HL-60 (cell line): Measurements from ENCODE around the gene WWOX.

ENCODE experiments used
- DNase-seq, 2 experiments: peaks; one replicate each; pipeline ENCODE4 v3.0.0-alpha.2; 2010 to 2020; ENCODE audit warnings: low read depth in 1 of 2, low spot score in 1 of 2
- H3K27ac ChIP-seq: fragments of 250-450 bp; sonication (Bioruptor Pico); replicated peaks from 2 replicates; pipeline ENCODE4 v1.5.1; 2020; ENCODE audit warnings: mild to moderate bottlenecking, moderate library complexity
- H3K27me3 ChIP-seq: fragments of 250-450 bp; sonication (Bioruptor Pico); 2 replicates; pipeline ENCODE4 v1.5.1; 2021; ENCODE audit warnings: mild to moderate bottlenecking, moderate library complexity; ENCODE audit not compliant: insufficient read depth, poor library complexity, severe bottlenecking
- H3K4me3 ChIP-seq: replicated peaks from 2 replicates; pipeline ENCODE4 v1.5.1; 2011; ENCODE audit warnings: mild to moderate bottlenecking, control low read depth, low read length; ENCODE audit not compliant: insufficient read depth
- CTCF ChIP-seq: IDR thresholded peaks from one replicate; pipeline ENCODE4 v1.5.1; 2011; ENCODE audit warnings: low read length, control low read depth, inconsistent platforms; ENCODE audit not compliant: insufficient read depth
- GABPA ChIP-seq: IDR thresholded peaks from 2 replicates; pipeline ENCODE4 v1.6.1; 2012; ENCODE audit warnings: low read depth
- POLR2AphosphoS5 ChIP-seq: IDR thresholded peaks from 2 replicates; pipeline ENCODE4 v1.6.1; 2012; ENCODE audit warnings: low read depth
- REST ChIP-seq: IDR thresholded peaks from 2 replicates; pipeline ENCODE4 v1.6.1; 2012; ENCODE audit warnings: low read depth; ENCODE audit not compliant: insufficient replicate concordance
- SPI1 ChIP-seq: IDR thresholded peaks from 2 replicates; pipeline ENCODE4 v1.6.1; 2012; ENCODE audit warnings: low read depth, mild to moderate bottlenecking, borderline replicate concordance

The WWOX gene

GRCh38 chr16:79128706-79129105 lies 1029.3 kb downstream of the WWOX start:
- no peak for DNase-seq
- H3K4me3 ChIP-seq, result no peak overlapping the region
- H3K27ac ChIP-seq, result no peak overlapping the region
- TF ChIP-seq GABPA (no peak), CTCF (no peak), SPI1 (no peak), POLR2AphosphoS5 (no peak), REST (no peak)
- H3K27me3 ChIP-seq, result no peaks in the 10 kb centered on the region

GRCh38 chr16:79130616-79131015 lies 1031.2 kb downstream of the WWOX start:
- Histone ChIP-seq H3K27me3 (no peaks in the 10 kb centered on the region), H3K4me3 (no peak overlapping the region), H3K27ac (no peak overlapping the region)
- DNase-seq, result no peak
- TF ChIP-seq CTCF (no peak), GABPA (no peak), SPI1 (no peak), POLR2AphosphoS5 (no peak), REST (no peak)

- DNase-seq, result no peak
- no peaks in the 10 kb centered on the region for H3K27me3 ChIP-seq
- H3K27ac ChIP-seq, result no peak overlapping the region
- no peak for TF ChIP-seq GABPA
- TF ChIP-seq POLR2AphosphoS5, result no peak
- TF ChIP-seq CTCF, result no peak
- no peak for TF ChIP-seq SPI1
- TF ChIP-seq REST, result no peak
- H3K4me3 ChIP-seq, result no peak overlapping the region
Measured at GRCh38 chr16:79131321-79132075, 1032.0 kb downstream of the WWOX start.
